K562 (cell line): Measurements from ENCODE around the gene WNK2. TPM values are rescaled to one million over a fixed set of nuclear protein-coding genes. Genes with fewer than 3 reads are reported as not detected.

Experiments
- ATAC-seq: fragments of 200-7000 bp; cut with Tn5 transposase; 3 replicates; pipeline ENCODE4 v1.9.1; 2020; ENCODE audit warnings: moderate library complexity
- BruUV-seq: library from RNA; stranded (reverse); fragments of 400-500 nt; replicated peaks from 2 replicates; lab custom pipeline; 2021; lab: Mats Ljungman, UMichigan
- CTCF ChIA-PET: fragments of 300-600 bp; formaldehyde crosslinking; extraction: SDS; loops from one replicate; lab custom pipeline; 2021; ENCODE audit warnings: low intra/inter-chr PET ratio; lab: Yijun Ruan, JAX
- POLR2A ChIA-PET: fragments of 300-600, 350-650 bp; sonication (Branson Sonifier 250); formaldehyde crosslinking; extraction: SDS; loops from one replicate; lab custom pipeline; 2021; ENCODE audit warnings: antibody characterized with exemption, inconsistent platforms; lab: Yijun Ruan, JAX
- DNase-seq, 4 experiments: peaks; one replicate each; pipeline versions ENCODE4 v3.0.0 to v3.0.0-alpha.2; 2011 to 2018; ENCODE audit warnings: low spot score in 3 of 4, mixed read lengths in 3 of 4; ENCODE audit errors: extremely low read depth in 1 of 4
- FAIRE-seq: peaks from 2 replicates; lab custom pipeline; 2011; peaks lifted over from hg19 to GRCh38; lab: Jason Lieb, UNC
- H2AFZ ChIP-seq: 2 replicates; pipeline ENCODE4 v1.6.0; 2011; ENCODE audit warnings: low read depth, low read length, control low read depth, inconsistent platforms
- H3K27ac ChIP-seq: fragments of 200-600 bp; 3 replicates; pipeline ENCODE4 v1.8.0; 2011; ENCODE audit warnings: low read depth, mild to moderate bottlenecking, control low read depth, inconsistent platforms, low read length, moderate library complexity, mixed read lengths; ENCODE audit errors: extremely low read depth
- H3K27me3 ChIP-seq, 2 experiments: fragments of 300-600 bp in 1 of 2; 2 replicates in 1 of 2; 3 replicates in 1 of 2; pipeline versions ENCODE4 v1.6.0 to v1.8.0; 2011; ENCODE audit warnings: inconsistent platforms in 2 of 2, low read length in 2 of 2, mild to moderate bottlenecking in 1 of 2, mixed read lengths in 1 of 2, moderate library complexity in 1 of 2; ENCODE audit not compliant: control insufficient read depth in 2 of 2, insufficient read depth in 2 of 2
- H3K36me3 ChIP-seq: fragments of 300-600 bp; 3 replicates; pipeline ENCODE4 v1.8.0; 2011; ENCODE audit warnings: mild to moderate bottlenecking, low read length, inconsistent platforms; ENCODE audit not compliant: control insufficient read depth, insufficient read depth
- H3K4me1 ChIP-seq, 2 experiments: fragments of 200-600 bp in 1 of 2; replicated peaks in 1 of 2; 2 replicates in 1 of 2; 3 replicates in 1 of 2; pipeline versions ENCODE4 v1.5.1 to v1.8.0; 2011; ENCODE audit warnings: inconsistent platforms in 2 of 2, low read length in 2 of 2, mild to moderate bottlenecking in 1 of 2, mixed read lengths in 1 of 2, moderate library complexity in 1 of 2; ENCODE audit not compliant: control insufficient read depth in 2 of 2, insufficient read depth in 2 of 2
- H3K4me2 ChIP-seq: 2 replicates; pipeline ENCODE4 v1.6.1; 2011; ENCODE audit warnings: low read length, control low read depth, inconsistent platforms, mixed read lengths; ENCODE audit not compliant: insufficient read depth
- H3K4me3 ChIP-seq: fragments of 200-600 bp; sonication (generic), shearing (Covaris generic); 2 replicates; pipeline ENCODE4 v1.5.1; 2016; ENCODE audit warnings: control low read depth, inconsistent platforms
- H3K79me2 ChIP-seq: fragments of 200-600 bp; 3 replicates; pipeline ENCODE4 v1.8.0; 2011; ENCODE audit warnings: low read length, inconsistent platforms; ENCODE audit not compliant: control insufficient read depth, insufficient read depth
- H3K9ac ChIP-seq, 2 experiments: 2 replicates each; pipeline versions ENCODE4 v1.6.0 to v1.6.1; 2011; ENCODE audit warnings: low read depth in 2 of 2, low read length in 2 of 2, control low read depth in 1 of 2, inconsistent platforms in 1 of 2, mild to moderate bottlenecking in 1 of 2, mixed read lengths in 1 of 2; ENCODE audit not compliant: insufficient read depth in 1 of 2
- H3K9me1 ChIP-seq: one replicate; pipeline ENCODE4 v1.6.0; 2011; ENCODE audit warnings: inconsistent platforms, mild to moderate bottlenecking, low read length, moderate library complexity; ENCODE audit not compliant: control insufficient read depth, insufficient read depth
- H3K9me3 ChIP-seq: replicated peaks from 2 replicates; pipeline ENCODE4 v1.5.1; 2011; ENCODE audit warnings: low read depth, low read length, inconsistent platforms; ENCODE audit not compliant: control insufficient read depth, insufficient read depth
- H4K20me1 ChIP-seq: replicated peaks from 2 replicates; pipeline ENCODE4 v1.6.1; 2011; ENCODE audit warnings: low read length, inconsistent platforms, mixed read lengths; ENCODE audit not compliant: control insufficient read depth, insufficient read depth
- BCL6 ChIP-seq: fragments of 250-450 bp; sonication (Bioruptor Pico); IDR thresholded peaks from 2 replicates; pipeline ENCODE4 v1.4.0; 2020
- BCOR ChIP-seq: fragments of 450-650 bp; IDR thresholded peaks from 2 replicates; pipeline ENCODE4 v1.6.1; 2016
- CBX5 ChIP-seq: IDR thresholded peaks from 2 replicates; pipeline ENCODE4 v1.6.1; 2014; ENCODE audit warnings: low read depth, borderline replicate concordance
- CHD2 ChIP-seq: IDR thresholded peaks from 2 replicates; pipeline ENCODE4 v1.6.1; 2011; ENCODE audit warnings: low read depth, low read length
- CREB1 ChIP-seq, 2 experiments: sonication (generic) in 1 of 2; formaldehyde crosslinking in 1 of 2; IDR thresholded peaks; 2 replicates each; pipeline versions ENCODE4 v1.6.1 to v1.8.0; 2012 to 2022; ENCODE audit warnings: inconsistent platforms in 1 of 2, mild to moderate bottlenecking in 1 of 2, missing genetic modification reagents in 1 of 2, moderate library complexity in 1 of 2
- CREB5 ChIP-seq: fragments of 250-450 bp; sonication (Bioruptor Pico); IDR thresholded peaks from 2 replicates; pipeline ENCODE4 v1.5.0; 2020; ENCODE audit warnings: mild to moderate bottlenecking
- EHMT2 ChIP-seq: fragments of 450-650 bp; IDR thresholded peaks from 2 replicates; pipeline ENCODE4 v1.6.1; 2018; ENCODE audit warnings: antibody characterized with exemption
- MBD2 ChIP-seq: sonication (generic); IDR thresholded peaks from 2 replicates; pipeline ENCODE4 v1.6.1; 2016; ENCODE audit warnings: low read depth, borderline replicate concordance
- NFRKB ChIP-seq: fragments of 450-650 bp; IDR thresholded peaks from 2 replicates; pipeline ENCODE4 v1.6.1; 2016; ENCODE audit warnings: low read depth
- PTTG1 ChIP-seq: fragments of 450-650 bp; IDR thresholded peaks from 2 replicates; pipeline ENCODE4 v1.6.1; 2016; ENCODE audit warnings: low read depth, mild to moderate bottlenecking, missing genetic modification characterization, missing compliant biosample characterization
- RAD21 ChIP-seq, 2 experiments: fragments of 250-450 bp in 1 of 2; fragments of 450-650 bp in 1 of 2; sonication (Bioruptor Pico) in 1 of 2; formaldehyde crosslinking in 1 of 2; IDR thresholded peaks in 1 of 2; conservative IDR thresholded peaks in 1 of 2; 2 replicates each; pipeline versions ENCODE4 v1.4.0 to v1.8.0; 2020 to 2022; ENCODE audit warnings: mild to moderate bottlenecking in 2 of 2, moderate library complexity in 1 of 2
- SMARCE1 ChIP-seq: fragments of 450-650 bp; IDR thresholded peaks from 2 replicates; pipeline ENCODE4 v1.7.1; 2016; ENCODE audit warnings: mild to moderate bottlenecking
- TARDBP ChIP-seq: fragments of 450-650 bp; IDR thresholded peaks from 2 replicates; pipeline ENCODE4 v1.6.1; 2016
- TCF7L2 ChIP-seq: fragments of 150-350 bp; IDR thresholded peaks from 2 replicates; pipeline ENCODE4 v1.6.1; 2016; ENCODE audit warnings: low read depth, mild to moderate bottlenecking, low read length, moderate library complexity
- TEAD2 ChIP-seq: fragments of 450-650 bp; IDR thresholded peaks from 2 replicates; pipeline ENCODE4 v1.6.1; 2016; ENCODE audit warnings: missing genetic modification characterization, control low read depth, missing compliant biosample characterization
- TGIF2 ChIP-seq: sonication (generic); formaldehyde crosslinking; IDR thresholded peaks from 2 replicates; pipeline ENCODE4 v1.8.1; 2022; ENCODE audit warnings: mild to moderate bottlenecking, missing genetic modification reagents, moderate library complexity
- ZNF124 ChIP-seq: sonication (generic); formaldehyde crosslinking; IDR thresholded peaks from 2 replicates; pipeline ENCODE4 v1.8.1; 2022; ENCODE audit warnings: missing genetic modification reagents
- ZNF224 ChIP-seq: sonication (generic); formaldehyde crosslinking; IDR thresholded peaks from 2 replicates; pipeline ENCODE4 v1.8.0; 2022; ENCODE audit warnings: mild to moderate bottlenecking, missing genetic modification reagents
- ZNF23 ChIP-seq: fragments of 250-450 bp; sonication (Bioruptor Pico); IDR thresholded peaks from 2 replicates; pipeline ENCODE4 v1.4.0; 2020; ENCODE audit warnings: mild to moderate bottlenecking
- ZNF239 ChIP-seq: fragments of 250-450 bp; sonication (Bioruptor Pico); IDR thresholded peaks from 2 replicates; pipeline ENCODE4 v1.4.0; 2020; ENCODE audit warnings: mild to moderate bottlenecking
- WGBS: fragments of 100-300 bp; shearing (Covaris generic); methylation state at CpG from one replicate; pipeline ENCODE4 v1.1.6; 2016; ENCODE audit warnings: low coverage, mixed read lengths; ENCODE audit not compliant: insufficient coverage; ENCODE audit errors: missing lambda C conversion rate; 5-methylcytosine and 5-hydroxymethylcytosine counted together
- in situ Hi-C: fragments of 300-500 bp; cut with MboI; formaldehyde crosslinking; loops from 4 replicates; pipeline ENCODE4 v1.15.0; 2018; ENCODE audit warnings: inconsistent platforms, mixed read lengths
- intact Hi-C: fragments of 100-400 bp; cut with micrococcal nuclease; formaldehyde crosslinking; loops from 2 replicates; pipeline ENCODE4 v1.14.2; 2022
- polyA plus RNA-seq, 8 experiments: library from polyadenylated mRNA; depleted of rRNA in 4 of 8; stranded (reverse) in 5 of 8; unstranded in 3 of 8; fragments of >200 nt; fragmentation: Nextera tagmentation in 2 of 8; fragmentation: Illumina TruSeq in 1 of 8; extraction: Ambion mirVana in 2 of 8; extraction: Trizol in 1 of 8; gene quantifications; 2 replicates each; pipeline versions ENCODE4 v1.2.1 to v1.2.3, GENCODE V29; 2011 to 2014; ENCODE audit warnings: inconsistent platforms in 1 of 8, missing spikeins in 1 of 8
- total RNA-seq, 7 experiments: library from RNA; depleted of rRNA in 6 of 7; stranded (reverse); fragments of >200 nt in 6 of 7; fragmentation: Illumina TruSeq in 2 of 7; extraction: Trizol in 2 of 7; gene quantifications; 2 replicates each; pipeline versions ENCODE4 v1.2.1 to v1.2.3, GENCODE V29; 2011 to 2021; ENCODE audit warnings: low replicate concordance in 1 of 7

WNK2 gene
- total and polyA plus RNA-seq, 9 of the 15 experiments (the other 6 are each of a cell fraction or from before 2014, with no cell fraction given) = 0.36 to 3.3 (median 0.64) TPM; not detected in 2

GRCh38 chr9:93192721-93193387 is 8.9 kb downstream of the WNK2 start:
- no peaks in the 10 kb centered on the region for H3K9me1 ChIP-seq
- no peak for DNase-seq
- 3% methylated on average over 11 of the region's 11 CpGs for whole genome bisulfite sequencing
- TF ChIP-seq TEAD2 (tag) (no peak), CBX5 (no peak), BCOR (no peak), MBD2 (no peak), TGIF2 (CRISPR knock-in tag) (no peak), NFRKB (no peak), SMARCE1 (no peak), TARDBP (no peak), BCL6 (CRISPR knock-in tag) (no peak), ZNF224 (CRISPR knock-in tag) (no peak), CHD2 (no peak), ZNF23 (CRISPR knock-in tag) (no peak), RAD21 (CRISPR knock-in tag; conservative IDR thresholded peaks at IDR 0.05 in 1 of 2, IDR thresholded peaks at IDR 0.05 in 1 of 2) (no peak), CREB1 (IDR thresholded peaks at IDR 0.05) (no peak), CREB1 (CRISPR knock-in tag; IDR thresholded peaks at IDR 0.05) (no peak), ZNF239 (CRISPR knock-in tag) (no peak), ZNF124 (CRISPR knock-in tag) (no peak), EHMT2 (no peak), PTTG1 (tag) (no peak), TCF7L2 (no peak), CREB5 (CRISPR knock-in tag) (no peak)
- TF ChIP-seq, all 486 proteins: peak for 0
- Histone ChIP-seq H3K27ac (no peak overlapping the region), H3K79me2 (no peaks in the 10 kb centered on the region), H3K27me3 (peaks cover 0 to 60% of the 10 kb centered on the region in 2 experiments; a peak in 3 of 5 replicates), H3K4me1 (peaks cover 0 to 4% of the 10 kb centered on the region in 2 experiments; a peak in 2 of 5 replicates), H2AFZ (no peak overlapping the region), H3K9ac (no peak overlapping the region), H3K9me3 (no peaks in the 10 kb centered on the region), H3K4me2 (no peak overlapping the region), H3K36me3 (no peaks in the 10 kb centered on the region), H4K20me1 (0 out of 2 replicates have a peak, but pooled peaks cover 7% of the 10 kb centered on the region), H3K4me3 (no peak overlapping the region)
- no peak for FAIRE-seq
- intact Hi-C loops (no loop called here), in situ Hi-C loops (no loop called here)
- no TSS peak for BruUV-seq
- ATAC-seq = no peak
- POLR2A ChIA-PET = interaction anchor here (0.5 to 1.0 kb wide), 2 partner anchors 15 to 29 kb away, joined by 3 to 4 read pairs; no protein-coding TSS in a partner anchor
- CTCF ChIA-PET = no interaction called here
